ENCODE data around the gene RAB39B. TPM values are rescaled to one million over a fixed set of nuclear protein-coding genes. Genes with fewer than 3 reads are reported as not detected.

Gene RAB39B
- total RNA-seq, 1 experiment from 2014 or later = 0.04 TPM

GRCh38 chrX:155216179-155216939 lies 47.9 kb downstream of the RAB39B start, which contains the start of gene VBP1:
Gene VBP1 (plus strand): TSS chrX:155216460. CDS start chrX:155216483, 23 bp downstream.
- peaks cover 38% of the 10 kb centered on the region for H3K79me2 ChIP-seq (ENCODE audit: low read length)
- H3F3A ChIP-seq (ENCODE audit: low read length, unreplicated experiment) = no peaks in the 10 kb centered on the region
- H3K36me3 ChIP-seq (ENCODE audit: low read depth, low read length) = peaks cover 4% of the 10 kb centered on the region; the same call in 1 of the 2 replicates
- intact Hi-C loops (cut with micrococcal nuclease) = no loop called here
- H3K9ac ChIP-seq (ENCODE audit: low read length) = peak within 1 kb of the TSS; percentile 95
- ChIA-PET POLR2A (ENCODE audit: unreplicated experiment) (interaction anchor here (0.6 kb wide), 1 partner anchor 148 kb away, joined by 3 read pairs; no protein-coding TSS in a partner anchor), CTCF (interaction anchor here (0.6 to 0.8 kb wide), 2 partner anchors 20 to 110 kb away, joined by 3 to 5 read pairs; no protein-coding TSS in a partner anchor)
- H3K4me3 ChIP-seq (ENCODE audit: low read length) = peak within 1 kb of the TSS; percentile 99
- no peaks in the 10 kb centered on the region for H3K9me2 ChIP-seq (replicated peaks; ENCODE audit: low read length)
- ATAC-seq = peak; percentile 98
- peak within 1 kb of the TSS; percentile 99 for H2AFZ ChIP-seq (ENCODE audit: low read length)
- TF ChIP-seq CTCF (conservative IDR thresholded peaks at IDR 0.05; ENCODE audit: low read depth, low read length) (peak; percentile 59), EZH2phosphoT487 (IDR thresholded peaks at IDR 0.05; ENCODE audit: borderline replicate concordance, low read length) (no peak)
- no TSS peak for BruUV-seq (replicated peaks)
- peak; percentile 93 for DNase-seq
- peaks cover 21% of the 10 kb centered on the region for H3K4me1 ChIP-seq (ENCODE audit: insufficient read depth, low read length)
- peak within 1 kb of the TSS; percentile 48 for H3K27ac ChIP-seq (ENCODE audit: low read length)
- H4K20me1 ChIP-seq (ENCODE audit: low read length) = peaks cover 14% of the 10 kb centered on the region; the same call in 1 of the 2 replicates
- peak within 1 kb of the TSS; percentile 94 for H3K4me2 ChIP-seq (ENCODE audit: low read length)
- H3K27me3 ChIP-seq (ENCODE audit: low read length) = no peaks in the 10 kb centered on the region
- no peaks in the 10 kb centered on the region for H3K9me3 ChIP-seq (ENCODE audit: low read length)

- Histone ChIP-seq H3K9me2 (replicated peaks; ENCODE audit: low read length) (no peaks in the 10 kb centered on the region), H3K4me2 (ENCODE audit: low read length) (peak overlapping the region; percentile 85), H3K79me2 (ENCODE audit: low read length) (peaks cover 38% of the 10 kb centered on the region), H3K4me1 (ENCODE audit: insufficient read depth, low read length) (peaks cover 21% of the 10 kb centered on the region), H3K9me3 (ENCODE audit: low read length) (no peaks in the 10 kb centered on the region), H3K27ac (ENCODE audit: low read length) (peak overlapping the region; percentile 35; the same call in 1 of the 2 replicates), H3K4me3 (ENCODE audit: low read length) (peak overlapping the region; percentile 99), H2AFZ (ENCODE audit: low read length) (peak overlapping the region; percentile 99), H4K20me1 (ENCODE audit: low read length) (peaks cover 14% of the 10 kb centered on the region; the same call in 1 of the 2 replicates), H3K36me3 (ENCODE audit: low read depth, low read length) (no peaks in the 10 kb centered on the region; the same call in 1 of the 2 replicates), H3F3A (ENCODE audit: low read length, unreplicated experiment) (no peaks in the 10 kb centered on the region), H3K9ac (ENCODE audit: low read length) (peak overlapping the region; percentile 95), H3K27me3 (ENCODE audit: low read length) (no peaks in the 10 kb centered on the region)
- DNase-seq (no peak), ATAC-seq (peak; percentile 25)
- POLR2A ChIA-PET (ENCODE audit: unreplicated experiment) = interaction anchor here (0.6 kb wide), 1 partner anchor 147 kb away, joined by 3 read pairs; no protein-coding TSS in a partner anchor
- intact Hi-C loops (cut with micrococcal nuclease) = no loop called here
- TSS peak; percentile 91 for BruUV-seq (replicated peaks)
- no peak for TF ChIP-seq CTCF (conservative IDR thresholded peaks at IDR 0.05; ENCODE audit: low read depth, low read length)
- no peak for TF ChIP-seq EZH2phosphoT487 (IDR thresholded peaks at IDR 0.05; ENCODE audit: borderline replicate concordance, low read length)
- no peak for TF ChIP-seq EZH2 (IDR thresholded peaks at IDR 0.05; ENCODE audit: low read length, unreplicated experiment)
- CTCF ChIA-PET = no interaction called here
Measured at GRCh38 chrX:155215443-155216178, 48.7 kb downstream of the RAB39B start.

All from PC-3 (cell line).